ENCODE measurements around the gene SH3PXD2A.

SH3PXD2A gene

GRCh38 chr10:103798511-103798910, 56.9 kb downstream of the SH3PXD2A start:
- Histone ChIP-seq H3K4me2 (ENCODE audit: insufficient read depth, low read length) (no peak overlapping the region), H3K27ac (ENCODE audit: low read length) (no peak overlapping the region), H4K20me1 (ENCODE audit: insufficient read depth, low read length) (no peaks in the 10 kb centered on the region), H3K79me2 (ENCODE audit: insufficient read depth, low read length) (no peaks in the 10 kb centered on the region), H3K36me3 (ENCODE audit: insufficient read depth, low read length) (no peaks in the 10 kb centered on the region), H3K27me3 (ENCODE audit: insufficient read depth, low read length, poor library complexity) (peaks cover 7% of the 10 kb centered on the region), H3K4me3 (ENCODE audit: low read depth in 1 of 2, low read length in 2 of 2) (no peak overlapping the region), H2AFZ (ENCODE audit: low read depth, low read length) (no peak overlapping the region), H3K9ac (ENCODE audit: low read depth, low read length) (no peak overlapping the region), H3K9me3 (ENCODE audit: insufficient read depth, low read length, severe bottlenecking) (no peaks in the 10 kb centered on the region), H3K4me1 (ENCODE audit: insufficient read depth, low read length) (no peaks in the 10 kb centered on the region)
- DNase-seq = no peak
- TF ChIP-seq EZH2 (IDR thresholded peaks at IDR 0.05; ENCODE audit: borderline replicate concordance, low read depth, low read length, severe bottlenecking) (no peak), CTCF (IDR thresholded peaks at IDR 0.05; ENCODE audit: borderline replicate concordance, extremely low read depth, low read length, poor library complexity, severe bottlenecking) (no peak)
- no peak for ATAC-seq (ENCODE audit: insufficient read depth, low read depth)

- H3K27ac ChIP-seq (ENCODE audit: low read length) = no peak overlapping the region
- H3K9ac ChIP-seq (ENCODE audit: low read depth, low read length) = no peak overlapping the region
- H4K20me1 ChIP-seq (ENCODE audit: insufficient read depth, low read length) = no peaks in the 10 kb centered on the region
- DNase-seq (no peak), ATAC-seq (ENCODE audit: insufficient read depth, low read depth) (no peak)
- no peak for TF ChIP-seq CTCF (IDR thresholded peaks at IDR 0.05; ENCODE audit: borderline replicate concordance, extremely low read depth, low read length, poor library complexity, severe bottlenecking)
- no peak for TF ChIP-seq EZH2 (IDR thresholded peaks at IDR 0.05; ENCODE audit: borderline replicate concordance, low read depth, low read length, severe bottlenecking)
- H3K4me3 ChIP-seq (ENCODE audit: low read depth in 1 of 2, low read length in 2 of 2) = no peak overlapping the region
- H2AFZ ChIP-seq (ENCODE audit: low read depth, low read length) = no peak overlapping the region
- H3K4me1 ChIP-seq (ENCODE audit: insufficient read depth, low read length) = no peaks in the 10 kb centered on the region
- no peaks in the 10 kb centered on the region for H3K79me2 ChIP-seq (ENCODE audit: insufficient read depth, low read length)
- no peak overlapping the region for H3K4me2 ChIP-seq (ENCODE audit: insufficient read depth, low read length)
- no peaks in the 10 kb centered on the region for H3K9me3 ChIP-seq (ENCODE audit: insufficient read depth, low read length, severe bottlenecking)
- H3K27me3 ChIP-seq (ENCODE audit: insufficient read depth, low read length, poor library complexity) = peaks cover 10% of the 10 kb centered on the region
- no peaks in the 10 kb centered on the region for H3K36me3 ChIP-seq (ENCODE audit: insufficient read depth, low read length)
These were observed 57.5 kb downstream of the SH3PXD2A start for GRCh38 chr10:103797857-103798256.

- Histone ChIP-seq H3K36me3 (ENCODE audit: insufficient read depth, low read length) (no peaks in the 10 kb centered on the region), H2AFZ (ENCODE audit: low read depth, low read length) (no peak overlapping the region), H4K20me1 (ENCODE audit: insufficient read depth, low read length) (no peaks in the 10 kb centered on the region), H3K4me3 (ENCODE audit: low read depth in 1 of 2, low read length in 2 of 2) (no peak overlapping the region), H3K27ac (ENCODE audit: low read length) (no peak overlapping the region), H3K79me2 (ENCODE audit: insufficient read depth, low read length) (no peaks in the 10 kb centered on the region), H3K9ac (ENCODE audit: low read depth, low read length) (no peak overlapping the region), H3K9me3 (ENCODE audit: insufficient read depth, low read length, severe bottlenecking) (no peaks in the 10 kb centered on the region), H3K4me2 (ENCODE audit: insufficient read depth, low read length) (no peak overlapping the region), H3K4me1 (ENCODE audit: insufficient read depth, low read length) (no peaks in the 10 kb centered on the region), H3K27me3 (ENCODE audit: insufficient read depth, low read length, poor library complexity) (peaks cover 10% of the 10 kb centered on the region)
- ATAC-seq (ENCODE audit: insufficient read depth, low read depth) = no peak
- DNase-seq = no peak
- TF ChIP-seq EZH2 (IDR thresholded peaks at IDR 0.05; ENCODE audit: borderline replicate concordance, low read depth, low read length, severe bottlenecking) (no peak), CTCF (IDR thresholded peaks at IDR 0.05; ENCODE audit: borderline replicate concordance, extremely low read depth, low read length, poor library complexity, severe bottlenecking) (no peak)
These were observed 59.6 kb downstream of the SH3PXD2A start for GRCh38 chr10:103795634-103796270.

Data from DND-41 (cell line).